HCT116 (cell line): ENCODE results near the gene SLC13A3. TPM values are rescaled to one million over a fixed set of nuclear protein-coding genes. Genes with fewer than 3 reads are reported as not detected.

ENCODE experiments used
- ATAC-seq: fragments of 200-7000 bp; cut with Tn5 transposase; 2 replicates; pipeline ENCODE4 v1.9.1; 2020; ENCODE audit warnings: mild to moderate bottlenecking, moderate library complexity
- BruUV-seq: library from RNA; stranded (reverse); fragments of 400-500 nt; replicated peaks from 2 replicates; lab custom pipeline; 2021; lab: Mats Ljungman, UMichigan
- CTCF ChIA-PET: fragments of 300-600 bp; sonication (Branson Sonifier 250); formaldehyde crosslinking; loops from one replicate; lab custom pipeline; 2021; ENCODE audit warnings: antibody characterized with exemption; lab: Charles Lee
- POLR2A ChIA-PET: fragments of 300-600, 350-600 bp; sonication (Branson Sonifier 250); formaldehyde crosslinking; loops from one replicate; lab custom pipeline; 2021; ENCODE audit warnings: antibody characterized with exemption; lab: Charles Lee
- RAD21 ChIA-PET, 2 experiments: fragments of 300-600 bp; sonication (Branson Sonifier 250); formaldehyde crosslinking; loops; one replicate each; lab custom pipeline; 2023; ENCODE audit warnings: low total read pairs in 2 of 2; ENCODE audit not compliant: uncharacterized antibody in 2 of 2, unreplicated experiment in 2 of 2, low non-redundant PET in 1 of 2; lab: Charles Lee
- DNase-seq: peaks from one replicate; pipeline ENCODE4 v3.0.0-alpha.2; 2010; ENCODE audit warnings: low read depth, low spot score
- H2AFZ ChIP-seq: fragments of 200-600 bp; shearing (Covaris generic), sonication (generic); 2 replicates; pipeline ENCODE4 v1.6.1; 2017; ENCODE audit warnings: low read depth, mixed run types, mixed read lengths, antibody characterized with exemption, low read length; ENCODE audit not compliant: poor library complexity, severe bottlenecking
- H3K27ac ChIP-seq: 2 replicates; pipeline ENCODE4 v1.5.1; 2012; ENCODE audit warnings: low read depth, low read length
- H3K27me3 ChIP-seq: fragments of 200-600 bp; sonication (generic); 2 replicates; pipeline ENCODE4 v1.6.1; 2016; ENCODE audit warnings: mixed run types, low read length, mixed read lengths; ENCODE audit not compliant: insufficient read depth
- H3K36me3 ChIP-seq, 2 experiments: fragments of 200-500 bp in 1 of 2; fragments of 200-600 bp in 1 of 2; sonication (Bioruptor generic) in 1 of 2; sonication (generic) in 1 of 2; 2 replicates each; pipeline versions ENCODE4 v1.5.1 to v1.6.1; 2014 to 2016; ENCODE audit warnings: low read length in 2 of 2, inconsistent platforms in 1 of 2, mixed read lengths in 1 of 2, mixed run types in 1 of 2; ENCODE audit not compliant: insufficient read depth in 2 of 2, control insufficient read depth in 1 of 2
- H3K4me1 ChIP-seq, 2 experiments: fragments of 200-600 bp in 1 of 2; sonication (generic) in 1 of 2; 2 replicates each; pipeline versions ENCODE4 v1.5.1 to v1.6.1; 2012 to 2017; ENCODE audit warnings: low read length in 2 of 2, inconsistent platforms in 1 of 2, mild to moderate bottlenecking in 1 of 2, mixed read lengths in 1 of 2, mixed run types in 1 of 2, moderate library complexity in 1 of 2; ENCODE audit not compliant: insufficient read depth in 2 of 2, control insufficient read depth in 1 of 2
- H3K4me2 ChIP-seq: fragments of 200-600 bp; sonication (generic); 2 replicates; pipeline ENCODE4 v1.6.1; 2017; ENCODE audit warnings: mixed run types, low read length, mixed read lengths
- H3K4me3 ChIP-seq, 2 experiments: fragments of 200-600 bp in 1 of 2; sonication (generic) in 1 of 2; replicated peaks in 1 of 2; 2 replicates each; pipeline ENCODE4 v1.5.1; 2011 to 2016; ENCODE audit warnings: low read length in 2 of 2, control low read depth in 1 of 2, low read depth in 1 of 2, mild to moderate bottlenecking in 1 of 2, mixed read lengths in 1 of 2, mixed run types in 1 of 2
- H3K79me2 ChIP-seq: fragments of 200-600 bp; sonication (generic); 2 replicates; pipeline ENCODE4 v1.6.1; 2017; ENCODE audit warnings: mild to moderate bottlenecking, mixed run types, low read length, moderate library complexity, mixed read lengths; ENCODE audit not compliant: insufficient read depth
- H3K9ac ChIP-seq: fragments of 200-600 bp; sonication (generic); 2 replicates; pipeline ENCODE4 v1.6.1; 2016; ENCODE audit warnings: low read length, mixed read lengths
- H3K9me2 ChIP-seq: fragments of 200-600 bp; sonication (generic), shearing (Covaris generic); 2 replicates; pipeline ENCODE4 v1.6.1; 2017; ENCODE audit warnings: mixed run types, mild to moderate bottlenecking, moderate library complexity; ENCODE audit not compliant: insufficient read depth
- H3K9me3 ChIP-seq, 2 experiments: fragments of 200-500 bp in 1 of 2; fragments of 200-600 bp in 1 of 2; sonication (Bioruptor generic) in 1 of 2; sonication (generic) in 1 of 2; 2 replicates each; pipeline ENCODE4 v1.6.1; 2014 to 2017; ENCODE audit warnings: low read length in 2 of 2, mixed read lengths in 2 of 2, inconsistent platforms in 1 of 2, low read depth in 1 of 2, mild to moderate bottlenecking in 1 of 2, mixed run types in 1 of 2, moderate library complexity in 1 of 2; ENCODE audit not compliant: control insufficient read depth in 1 of 2, insufficient read depth in 1 of 2
- H4K20me1 ChIP-seq: fragments of 200-600 bp; sonication (generic), shearing (Covaris generic); 2 replicates; pipeline ENCODE4 v1.6.1; 2017; ENCODE audit warnings: mixed run types, mild to moderate bottlenecking, moderate library complexity; ENCODE audit not compliant: insufficient read depth
- CBX3 ChIP-seq: IDR thresholded peaks from 2 replicates; pipeline ENCODE4 v1.6.1; 2012; ENCODE audit warnings: low read depth
- CTCF ChIP-seq, 3 experiments: fragments of 200-600 bp in 1 of 3; sonication (generic) in 1 of 3; IDR thresholded peaks in 2 of 3; conservative IDR thresholded peaks in 1 of 3; 2 replicates each; pipeline ENCODE4 v1.5.1; 2012 to 2017; ENCODE audit warnings: low read depth in 2 of 3, low read length in 2 of 3, antibody characterized with exemption in 1 of 3, borderline replicate concordance in 1 of 3, control low read depth in 1 of 3, mild to moderate bottlenecking in 1 of 3, mixed read lengths in 1 of 3, mixed run types in 1 of 3, moderate library complexity in 1 of 3; ENCODE audit not compliant: insufficient read depth in 1 of 3
- ELF1 ChIP-seq: IDR thresholded peaks from 2 replicates; pipeline ENCODE4 v1.6.1; 2012; ENCODE audit warnings: low read depth, borderline replicate concordance
- FOSL1 ChIP-seq: IDR thresholded peaks from 2 replicates; pipeline ENCODE4 v1.6.1; 2012; ENCODE audit warnings: low read depth
- JUND ChIP-seq: IDR thresholded peaks from 2 replicates; pipeline ENCODE4 v1.6.1; 2012
- MAX ChIP-seq: IDR thresholded peaks from 2 replicates; pipeline ENCODE4 v1.6.1; 2012
- POLR2A ChIP-seq: IDR thresholded peaks from 2 replicates; pipeline ENCODE4 v1.7.0; 2011; ENCODE audit warnings: borderline replicate concordance; ENCODE audit not compliant: insufficient read depth, insufficient read length; ENCODE audit errors: extremely low read depth
- RAD21 ChIP-seq: IDR thresholded peaks from 2 replicates; pipeline ENCODE4 v1.6.1; 2012; ENCODE audit warnings: low read depth, mild to moderate bottlenecking
- REST ChIP-seq: IDR thresholded peaks from 2 replicates; pipeline ENCODE4 v1.6.1; 2012; ENCODE audit warnings: low read depth
- SIN3A ChIP-seq: IDR thresholded peaks from 2 replicates; pipeline ENCODE4 v1.6.1; 2012; ENCODE audit warnings: low read depth
- SRF ChIP-seq: IDR thresholded peaks from 2 replicates; pipeline ENCODE4 v1.6.1; 2012; ENCODE audit warnings: low read depth
- TCF7L2 ChIP-seq: IDR thresholded peaks from 2 replicates; pipeline ENCODE4 v1.7.0; 2011; ENCODE audit warnings: borderline replicate concordance, inconsistent platforms; ENCODE audit not compliant: insufficient read depth, insufficient read length; ENCODE audit errors: extremely low read depth
- YY1 ChIP-seq: IDR thresholded peaks from 2 replicates; pipeline ENCODE4 v1.6.1; 2011; ENCODE audit warnings: low read length, low read depth, moderate library complexity, mild to moderate bottlenecking; ENCODE audit not compliant: insufficient replicate concordance; ENCODE audit errors: extremely low read depth
- ZBTB33 ChIP-seq: IDR thresholded peaks from 2 replicates; pipeline ENCODE4 v1.6.1; 2011; ENCODE audit warnings: mild to moderate bottlenecking, low read length, moderate library complexity; ENCODE audit not compliant: insufficient replicate concordance; ENCODE audit errors: extremely low read depth
- ZFX ChIP-seq: fragments of 450-650 bp; IDR thresholded peaks from 2 replicates; pipeline ENCODE4 v1.6.1; 2017
- ZNF274 ChIP-seq: fragments of 200-500 bp; sonication (Bioruptor generic); IDR thresholded peaks from 2 replicates; pipeline ENCODE4 v1.6.1; 2014; ENCODE audit warnings: mild to moderate bottlenecking, low read depth, low read length, inconsistent platforms
- intact Hi-C: fragments of 100-400 bp; cut with micrococcal nuclease; formaldehyde crosslinking; loops from 2 replicates; pipeline ENCODE4 v1.10.0; 2022
- total RNA-seq: library from RNA; stranded (reverse); gene quantifications from one replicate; pipeline ENCODE4 v1.2.1, GENCODE V29; 2021; ENCODE audit not compliant: unreplicated experiment

The SLC13A3 gene
- total RNA-seq, 1 experiment from 2014 or later = not detected

- no peak for TF ChIP-seq ZBTB33
- no peak for TF ChIP-seq ELF1
- TF ChIP-seq, all 23 proteins: peak for 0
Observed at GRCh38 chr20:46570956-46571355, 80.3 kb downstream of the SLC13A3 start (continued).

GRCh38 chr20:46569961-46570360 is 81.3 kb downstream of the SLC13A3 start:
- Histone ChIP-seq H3K4me1 (no peaks in the 10 kb centered on the region), H3K79me2 (no peaks in the 10 kb centered on the region), H3K27ac (no peak overlapping the region), H3K9me3 (no peaks in the 10 kb centered on the region), H3K9me2 (no peaks in the 10 kb centered on the region), H3K36me3 (no peaks in the 10 kb centered on the region), H3K4me3 (no peak overlapping the region), H3K9ac (no peak overlapping the region), H2AFZ (no peak overlapping the region), H3K4me2 (no peak overlapping the region), H3K27me3 (0 out of 2 replicates have a peak, but pooled peaks cover 9% of the 10 kb centered on the region), H4K20me1 (no peaks in the 10 kb centered on the region)
- ChIA-PET POLR2A (no interaction called here), RAD21 (no interaction called here), CTCF (no interaction called here)
- no peak for DNase-seq
- no TSS peak for BruUV-seq
- no peak for ATAC-seq
- intact Hi-C loops = no loop called here
- no peak for TF ChIP-seq FOSL1
- no peak for TF ChIP-seq POLR2A
- no peak for TF ChIP-seq CTCF (IDR thresholded peaks at IDR 0.05 in 2 of 3, conservative IDR thresholded peaks at IDR 0.05 in 1 of 3; ENCODE audit: borderline replicate concordance in 1 of 3, insufficient read depth in 1 of 3, low read depth in 2 of 3, low read length in 2 of 3)
- TF ChIP-seq YY1 = no peak
- no peak for TF ChIP-seq MAX
- no peak for TF ChIP-seq ZFX
- TF ChIP-seq ZBTB33 = no peak
- TF ChIP-seq REST = no peak
- no peak for TF ChIP-seq JUND
- TF ChIP-seq ZNF274 = no peak
- no peak for TF ChIP-seq SRF
- TF ChIP-seq CBX3 = no peak
- no peak for TF ChIP-seq RAD21
- TF ChIP-seq TCF7L2 = no peak
- no peak for TF ChIP-seq SIN3A
